CD4-positive, alpha-beta T cell treated with Interleukin-1 beta for 1 hour (primary cell): ENCODE measurements around the gene BCLAF3.

ENCODE experiments used
- DNase-seq, 2 donors: peaks; one replicate each; pipeline ENCODE4 v3.0.0-alpha.2; 2020 to 2022

Gene BCLAF3

GRCh38 chrX:19990556-19991349 is at the start of gene BCLAF3:
BCLAF3 (minus strand) TSS chrX:19991061; CDS start chrX:19970264, 20,797 bp downstream.
- DNase-seq: peak; percentile 90 to 92

GRCh38 chrX:20038966-20039365 is 48.1 kb upstream of the BCLAF3 start:
- DNase-seq: no peak

DNA sequence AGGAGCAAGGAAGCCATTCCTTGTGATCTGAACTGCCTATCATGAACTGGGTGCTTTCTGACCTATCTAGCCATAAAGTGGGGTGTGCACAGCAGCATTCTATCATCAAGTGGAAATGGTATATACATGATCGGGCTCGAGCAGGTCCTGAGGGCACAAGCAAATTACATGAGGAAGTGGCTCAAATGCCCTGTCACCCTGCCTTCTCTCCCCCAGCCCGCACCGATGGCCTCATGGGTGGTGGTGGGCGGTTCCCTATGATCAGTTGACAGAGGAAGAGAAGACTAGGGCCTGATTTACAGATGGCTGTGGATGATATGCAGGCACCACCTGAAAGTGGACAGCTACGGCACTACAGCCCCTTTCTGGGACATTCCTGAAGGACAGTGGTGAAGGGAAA is 46.3 kb upstream of the BCLAF3 start:
- no peak for DNase-seq

DNA sequence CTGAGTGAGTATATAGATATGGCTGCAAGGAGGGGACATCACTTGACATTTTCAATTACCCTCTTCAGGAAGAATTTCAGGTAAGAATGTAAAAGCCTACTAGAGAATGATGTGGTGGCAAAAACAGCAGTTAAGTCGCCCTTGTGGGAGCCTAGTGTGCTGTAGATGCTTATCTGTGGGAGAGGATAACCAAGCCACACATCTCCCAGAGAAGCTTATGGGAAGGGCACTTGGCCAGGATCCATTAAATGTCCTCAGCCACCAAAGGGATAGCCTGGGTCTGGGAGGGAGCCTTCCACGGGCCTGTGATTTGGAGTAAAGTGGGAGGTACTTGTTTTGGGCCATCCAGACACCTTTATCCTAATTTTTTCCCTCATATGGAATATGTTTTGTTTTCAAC is 41.3 kb upstream of the BCLAF3 start:
- no peak for DNase-seq

GRCh38 chrX:20029728-20030127 is 38.9 kb upstream of the BCLAF3 start:
- DNase-seq: no peak

- DNase-seq: no peak
These were observed 37.7 kb upstream of the BCLAF3 start for GRCh38 chrX:20028588-20028987.

GRCh38 chrX:20026278-20026677 is 35.4 kb upstream of the BCLAF3 start:
- no peak for DNase-seq

DNA sequence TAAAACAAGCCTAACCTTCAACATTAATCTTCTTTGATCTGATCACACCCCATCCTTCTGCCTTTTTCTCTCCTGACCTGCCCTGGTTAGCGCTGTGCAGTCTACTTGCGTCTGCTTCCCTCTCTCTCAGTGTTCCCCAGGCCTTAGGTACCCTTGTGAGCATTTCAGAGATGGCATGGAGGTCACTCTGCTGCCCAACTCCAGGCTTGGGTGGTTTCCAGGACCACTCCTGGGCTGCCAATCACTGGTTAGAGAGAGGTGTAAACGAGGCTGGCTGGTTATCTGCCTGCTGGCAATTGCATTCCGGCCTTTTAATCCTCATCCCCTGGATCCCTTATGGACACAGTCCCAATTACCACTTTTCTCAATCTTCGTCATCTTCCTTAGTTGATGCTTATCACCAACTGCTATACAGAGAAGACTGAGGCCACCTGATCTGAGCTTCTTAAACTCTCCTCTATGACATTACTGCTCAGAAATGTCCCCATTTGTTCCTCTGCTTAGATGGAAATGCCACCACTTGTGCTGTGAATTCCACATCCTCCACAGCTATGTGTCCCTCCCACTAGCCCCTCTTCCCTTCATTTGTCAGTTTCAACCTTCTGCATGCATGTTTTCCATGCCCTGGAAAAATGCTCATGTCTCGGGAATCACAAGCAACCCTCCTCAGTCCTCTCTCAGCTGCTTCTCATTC is 29.0 kb upstream of the BCLAF3 start:
- DNase-seq: no peak

DNA sequence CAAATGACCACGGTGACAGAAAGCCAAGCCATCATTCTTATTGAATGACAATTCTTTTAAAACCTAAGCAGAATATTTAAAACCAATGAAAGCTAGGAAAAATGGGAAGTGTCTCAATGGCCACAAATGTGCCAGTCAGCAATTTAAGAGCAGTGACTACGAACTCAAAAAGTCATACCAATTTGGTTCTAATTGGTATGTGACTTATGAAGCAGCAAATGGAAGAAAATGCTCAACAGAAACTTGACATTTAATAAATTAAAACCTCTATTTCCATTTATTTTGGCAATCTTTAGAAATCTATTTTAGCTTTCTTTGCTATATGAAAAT is 25.7 kb upstream of the BCLAF3 start:
- no peak for DNase-seq

- DNase-seq: no peak
These were observed 25.2 kb upstream of the BCLAF3 start for GRCh38 chrX:20015945-20016615.

- DNase-seq: no peak
These were observed 24.6 kb upstream of the BCLAF3 start for GRCh38 chrX:20015422-20015821.

- DNase-seq: no peak
These were observed 20.7 kb upstream of the BCLAF3 start for GRCh38 chrX:20011608-20012007.

DNA sequence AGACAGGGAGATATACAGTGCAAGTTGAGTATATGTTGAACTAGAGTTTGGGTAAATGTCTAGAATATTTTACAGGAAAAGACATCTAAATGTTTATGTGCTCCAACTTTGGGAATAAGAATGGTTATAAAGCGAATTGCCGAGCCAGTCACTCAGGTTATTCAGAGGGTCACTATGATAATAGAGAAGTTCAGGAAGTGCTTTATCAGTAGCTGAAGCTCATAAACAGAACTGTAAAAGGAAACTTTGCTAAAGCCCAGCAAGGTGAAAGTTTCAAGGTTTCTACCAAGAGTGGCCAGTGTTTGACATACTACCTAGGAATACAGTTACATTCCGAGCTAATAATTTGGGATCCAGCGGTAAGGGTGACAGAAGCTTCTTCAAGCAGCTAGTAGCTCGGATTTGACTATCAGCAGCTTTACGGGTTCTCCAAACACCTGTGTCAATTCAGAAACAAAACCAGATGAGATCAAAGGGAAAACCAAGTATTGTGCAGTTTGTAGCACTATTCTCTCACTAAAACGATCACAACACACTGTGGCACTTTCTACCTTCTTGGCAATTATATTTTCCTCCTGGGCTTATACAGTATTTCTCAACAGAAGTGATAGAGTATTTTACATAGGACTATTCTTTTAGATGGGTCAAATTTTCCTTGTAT is 17.2 kb upstream of the BCLAF3 start:
- DNase-seq: no peak

DNA sequence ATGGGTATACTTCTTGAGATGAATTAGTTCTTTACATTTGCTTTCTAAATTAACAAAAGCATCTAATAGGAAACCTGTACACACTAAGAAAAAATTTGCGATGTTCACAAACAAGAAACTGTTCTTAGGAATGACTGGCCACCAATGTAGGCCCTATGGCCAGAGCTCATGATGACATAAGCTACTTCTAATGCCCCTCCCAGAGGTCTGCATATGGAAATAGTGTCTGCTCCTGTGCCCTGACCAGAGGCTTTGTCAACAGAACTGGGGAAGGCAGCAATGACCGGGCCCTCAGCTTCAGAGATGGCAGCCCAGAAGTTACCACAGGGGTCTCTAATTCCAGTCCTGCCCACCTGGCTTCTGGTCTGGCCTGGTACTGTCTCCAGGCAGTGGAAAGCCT is 15.0 kb upstream of the BCLAF3 start:
- DNase-seq: no peak

DNA sequence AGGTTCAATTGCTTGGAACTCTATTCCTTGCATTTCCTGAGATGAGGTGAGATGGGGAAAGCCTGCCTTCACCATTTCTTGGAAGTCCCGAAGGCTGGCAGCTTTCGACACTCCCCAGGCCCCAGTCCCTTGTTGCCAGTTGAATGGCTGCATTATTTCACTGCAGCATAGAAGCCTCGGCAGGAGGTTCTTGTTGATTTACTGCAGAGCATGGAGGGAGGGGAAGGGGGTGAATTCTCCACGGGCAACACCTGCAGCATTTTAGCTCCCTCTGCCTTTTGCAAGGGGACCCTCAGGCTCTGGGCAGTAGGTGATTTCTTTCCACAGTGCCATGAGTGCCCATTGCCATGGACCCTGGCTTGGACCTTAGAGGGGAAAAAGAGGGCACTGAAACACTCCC is 10.7 kb upstream of the BCLAF3 start:
- DNase-seq: no peak

- peak in 1 of 2 donors; percentile 6 for DNase-seq
These were observed 473 bp upstream of the BCLAF3 start for GRCh38 chrX:19991350-19991718.

- DNase-seq: peak in 1 of 2 donors; percentile 23
These were observed 708 bp downstream of the BCLAF3 start for GRCh38 chrX:19990151-19990555.

- DNase-seq: no peak
These were observed 3.0 kb downstream of the BCLAF3 start for GRCh38 chrX:19987856-19988255.

GRCh38 chrX:19986531-19986930 is 4.3 kb downstream of the BCLAF3 start:
- no peak for DNase-seq

- DNase-seq: no peak
These were observed 8.9 kb downstream of the BCLAF3 start for GRCh38 chrX:19981947-19982346.

- no peak for DNase-seq
These were observed 15.0 kb downstream of the BCLAF3 start for GRCh38 chrX:19975845-19976244.

DNA sequence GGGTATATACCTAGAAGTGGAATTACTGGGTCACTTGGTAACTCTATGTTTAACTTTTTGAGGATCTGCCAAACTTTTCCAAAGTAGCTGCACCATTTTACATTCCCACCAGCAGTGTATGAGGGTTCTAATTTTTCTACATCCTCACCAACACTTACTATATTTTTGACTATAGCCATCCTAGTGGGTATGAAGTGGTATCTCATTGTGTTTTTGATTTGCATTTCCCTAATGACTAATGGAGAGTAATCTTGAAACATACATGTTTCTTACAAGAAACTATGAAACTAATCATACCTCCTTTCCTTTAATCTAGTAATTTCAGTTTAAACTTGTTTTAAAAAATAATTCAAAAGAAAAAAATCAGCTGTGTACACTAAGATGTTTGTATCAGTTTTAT is 17.9 kb downstream of the BCLAF3 start:
- DNase-seq: no peak

- DNase-seq: no peak
These were observed 22.6 kb downstream of the BCLAF3 start for GRCh38 chrX:19968276-19968675.

GRCh38 chrX:19966056-19966455 is 24.8 kb downstream of the BCLAF3 start:
- DNase-seq: no peak
